ENCODE results near the gene INS. TPM values are rescaled to one million over a fixed set of nuclear protein-coding genes. Genes with fewer than 3 reads are reported as not detected.

The INS gene
- total RNA-seq, 1 donor from 2014 or later = not detected

DNA sequence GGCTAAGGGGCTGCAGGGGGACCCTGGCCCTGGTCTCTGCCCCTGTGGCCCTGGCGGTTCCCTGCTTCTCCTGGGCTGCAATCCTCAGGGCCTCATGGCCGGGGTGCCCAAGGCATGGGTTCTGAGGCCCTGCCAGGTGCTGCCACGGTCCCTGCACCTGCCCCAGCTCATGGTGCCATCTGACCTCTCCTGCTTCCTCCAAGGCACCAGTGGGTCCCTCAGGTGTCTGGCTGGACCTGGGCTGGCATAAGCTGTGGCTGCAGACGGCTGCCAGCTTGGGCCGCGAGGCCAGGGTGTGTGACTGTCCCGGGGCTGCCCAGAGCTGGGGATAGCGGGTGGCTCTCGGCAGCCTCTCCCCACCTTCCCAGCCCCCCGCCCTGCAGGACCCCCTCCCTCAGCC lies 2.0 kb downstream of the INS start:
- H3K36me3 Mint-ChIP-seq = no peaks in the 10 kb centered on the region
- no peak for DNase-seq (ENCODE audit: low spot score in 2 of 2, unreplicated experiment in 2 of 2)
- no peak overlapping the region for H3K4me3 Mint-ChIP-seq
- TF ChIP-seq, protein P1, sequence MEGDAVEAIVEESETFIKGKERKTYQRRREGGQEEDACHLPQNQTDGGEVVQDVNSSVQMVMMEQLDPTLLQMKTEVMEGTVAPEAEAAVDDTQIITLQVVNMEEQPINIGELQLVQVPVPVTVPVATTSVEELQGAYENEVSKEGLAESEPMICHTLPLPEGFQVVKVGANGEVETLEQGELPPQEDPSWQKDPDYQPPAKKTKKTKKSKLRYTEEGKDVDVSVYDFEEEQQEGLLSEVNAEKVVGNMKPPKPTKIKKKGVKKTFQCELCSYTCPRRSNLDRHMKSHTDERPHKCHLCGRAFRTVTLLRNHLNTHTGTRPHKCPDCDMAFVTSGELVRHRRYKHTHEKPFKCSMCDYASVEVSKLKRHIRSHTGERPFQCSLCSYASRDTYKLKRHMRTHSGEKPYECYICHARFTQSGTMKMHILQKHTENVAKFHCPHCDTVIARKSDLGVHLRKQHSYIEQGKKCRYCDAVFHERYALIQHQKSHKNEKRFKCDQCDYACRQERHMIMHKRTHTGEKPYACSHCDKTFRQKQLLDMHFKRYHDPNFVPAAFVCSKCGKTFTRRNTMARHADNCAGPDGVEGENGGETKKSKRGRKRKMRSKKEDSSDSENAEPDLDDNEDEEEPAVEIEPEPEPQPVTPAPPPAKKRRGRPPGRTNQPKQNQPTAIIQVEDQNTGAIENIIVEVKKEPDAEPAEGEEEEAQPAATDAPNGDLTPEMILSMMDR (IDR thresholded peaks at IDR 0.05; ENCODE audit: unreplicated experiment) = no peak
- H3K27me3 Mint-ChIP-seq (ENCODE audit: low read depth) = peaks cover 3% of the 10 kb centered on the region
- H3K9me3 Mint-ChIP-seq = no peaks in the 10 kb centered on the region
- no peak overlapping the region for H3K27ac Mint-ChIP-seq
- no peaks in the 10 kb centered on the region for H3K4me1 Mint-ChIP-seq

DNA sequence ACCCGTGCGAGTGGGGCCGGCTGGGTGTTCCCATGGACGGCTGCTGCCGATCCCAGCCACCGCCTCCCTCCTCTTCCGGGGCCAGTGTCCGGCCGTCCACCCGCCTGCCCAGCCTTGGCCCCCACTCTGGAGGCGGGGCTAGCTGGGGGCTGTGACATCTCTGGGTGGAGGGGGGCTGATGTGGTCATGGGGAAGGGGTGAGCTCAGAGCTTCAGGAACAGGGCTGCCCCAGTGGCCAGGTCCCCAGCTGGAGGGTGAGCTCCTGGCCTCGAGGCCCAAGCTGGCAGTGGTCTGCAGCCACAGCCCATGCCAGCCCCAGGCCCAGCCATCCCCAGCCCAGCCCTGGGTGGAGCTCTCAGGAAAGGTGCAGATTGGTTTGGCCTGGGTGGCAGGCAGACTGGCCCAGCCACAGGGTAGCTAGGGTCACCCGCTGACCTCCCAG lies 2.7 kb downstream of the INS start:
- H3K27me3 Mint-ChIP-seq (ENCODE audit: low read depth) = peaks cover 3% of the 10 kb centered on the region
- no peaks in the 10 kb centered on the region for H3K4me1 Mint-ChIP-seq
- no peak overlapping the region for H3K4me3 Mint-ChIP-seq
- DNase-seq (ENCODE audit: low spot score in 2 of 2, unreplicated experiment in 2 of 2) = no peak
- H3K36me3 Mint-ChIP-seq = no peaks in the 10 kb centered on the region
- TF ChIP-seq, protein P1 (IDR thresholded peaks at IDR 0.05; ENCODE audit: unreplicated experiment) = no peak
- H3K27ac Mint-ChIP-seq = no peak overlapping the region
- no peaks in the 10 kb centered on the region for H3K9me3 Mint-ChIP-seq

DNA sequence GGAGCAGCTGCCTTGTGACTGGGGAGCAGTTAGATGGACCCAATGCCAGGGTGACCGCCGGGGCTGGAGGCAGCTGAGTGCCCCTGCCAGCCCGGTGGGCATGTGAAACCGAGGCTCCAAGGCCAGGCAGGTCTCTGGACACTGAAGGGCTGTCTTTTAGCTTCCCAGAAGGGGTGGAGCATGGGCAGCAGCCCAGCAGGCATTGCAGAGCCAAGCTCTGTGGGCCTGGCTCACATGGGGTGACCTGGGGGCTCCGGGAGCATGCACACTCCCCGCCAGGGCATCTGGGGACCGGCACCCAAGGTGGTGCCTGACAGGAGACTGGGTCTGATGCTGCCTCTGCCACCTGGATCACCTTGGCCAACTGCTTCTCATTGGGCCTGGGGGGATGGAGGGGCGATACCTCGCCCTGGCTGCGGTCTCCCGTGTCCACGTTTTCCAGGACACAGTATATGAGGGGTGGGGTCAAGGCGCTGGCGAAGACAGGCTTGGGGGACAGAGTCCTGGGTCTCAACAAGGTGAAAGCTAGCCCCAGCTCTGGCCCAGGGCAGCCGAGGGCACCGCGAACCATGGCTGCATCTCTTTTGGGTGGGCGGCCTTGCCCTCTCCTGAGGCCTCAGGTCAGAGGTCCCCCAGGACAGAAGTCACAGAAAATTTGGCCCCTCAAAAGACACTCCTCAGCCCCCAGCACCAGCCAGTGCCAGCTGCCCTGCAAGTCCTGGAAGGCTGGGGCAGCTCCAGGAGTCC lies 3.5 kb downstream of the INS start:
- H3K4me3 Mint-ChIP-seq = no peak overlapping the region

DNA sequence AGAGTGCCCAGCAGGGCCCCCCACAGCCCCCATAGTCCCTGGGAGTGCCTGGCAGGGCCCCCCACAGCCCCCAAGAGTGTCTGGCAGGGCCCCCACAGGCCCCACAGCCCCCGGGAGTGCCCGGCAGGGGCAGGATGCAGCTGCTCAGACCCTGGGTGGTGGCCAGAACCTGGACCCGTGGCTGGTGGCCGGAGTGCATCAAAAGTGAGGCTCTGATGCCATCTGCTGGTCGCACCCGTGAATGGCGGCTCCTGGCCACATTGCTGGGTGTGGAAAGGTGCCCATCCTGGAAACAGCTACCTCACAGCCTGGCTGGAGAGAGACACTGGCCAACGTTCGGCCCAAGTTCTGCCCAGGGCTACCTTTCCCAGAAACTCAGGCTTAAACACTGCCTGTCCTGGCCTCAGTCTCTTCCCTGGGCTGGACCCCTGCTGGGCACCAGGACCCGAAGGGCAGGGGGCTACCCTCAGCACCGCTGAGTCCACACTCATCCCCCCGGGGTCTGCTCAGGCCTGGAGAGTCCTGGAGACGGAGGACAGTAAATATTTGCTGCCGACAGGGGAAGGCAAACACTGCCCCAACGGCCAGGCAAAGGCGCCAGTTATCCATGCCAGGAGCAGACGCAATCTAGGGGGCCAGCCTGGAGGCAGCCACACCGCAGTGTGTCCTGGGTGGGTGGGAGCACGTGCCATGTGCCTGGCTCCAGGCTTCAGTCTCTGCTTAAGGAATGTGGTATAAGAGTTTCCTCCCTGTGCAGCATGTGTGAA lies 4.4 kb downstream of the INS start:
- peaks cover 3% of the 10 kb centered on the region for H3K4me1 Mint-ChIP-seq
- no peak overlapping the region for H3K4me3 Mint-ChIP-seq
- no peaks in the 10 kb centered on the region for H3K9me3 Mint-ChIP-seq
- H3K27ac Mint-ChIP-seq = no peak overlapping the region
- H3K36me3 Mint-ChIP-seq = no peaks in the 10 kb centered on the region
- TF ChIP-seq, protein P1 (IDR thresholded peaks at IDR 0.05; ENCODE audit: unreplicated experiment) = peak; percentile 88
- peak; percentile 64 to 86 for DNase-seq (ENCODE audit: low spot score in 2 of 2, unreplicated experiment in 2 of 2)
- peaks cover 1% of the 10 kb centered on the region for H3K27me3 Mint-ChIP-seq (ENCODE audit: low read depth)

More for the DNA sequence above, 3.5 kb downstream of the INS start:
- no peaks in the 10 kb centered on the region for H3K4me1 Mint-ChIP-seq
- peaks cover 2% of the 10 kb centered on the region for H3K27me3 Mint-ChIP-seq (ENCODE audit: low read depth)
- no peaks in the 10 kb centered on the region for H3K36me3 Mint-ChIP-seq
- TF ChIP-seq, protein P1 (IDR thresholded peaks at IDR 0.05; ENCODE audit: unreplicated experiment) = no peak
- H3K9me3 Mint-ChIP-seq = no peaks in the 10 kb centered on the region
- H3K27ac Mint-ChIP-seq = no peak overlapping the region
- no peak for DNase-seq (ENCODE audit: low spot score in 2 of 2, unreplicated experiment in 2 of 2)

DNA sequence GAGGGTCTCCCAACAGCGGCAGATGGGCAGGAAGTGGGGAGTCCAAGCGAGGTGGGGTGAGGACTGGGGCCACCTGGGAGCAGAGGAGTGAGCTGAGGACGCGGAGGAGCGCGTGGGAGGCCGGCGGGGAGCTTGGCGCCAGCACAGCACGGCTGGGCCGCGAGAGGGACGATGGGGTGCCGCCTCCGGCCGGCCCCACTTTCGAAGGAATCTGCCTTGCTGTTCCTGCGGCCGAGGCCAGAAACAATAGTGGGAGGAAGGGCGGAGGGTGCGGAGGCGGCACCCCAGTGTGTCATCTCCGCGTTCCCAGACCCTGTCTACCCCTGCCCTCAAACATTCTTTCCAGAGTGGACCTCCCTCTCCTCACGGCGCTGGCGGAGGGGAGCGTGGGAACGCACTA lies 5.5 kb downstream of the INS start:
- Mint-ChIP-seq H3K9me3 (no peaks in the 10 kb centered on the region), H3K4me3 (no peak overlapping the region), H3K4me1 (peaks cover 11% of the 10 kb centered on the region), H3K27ac (no peak overlapping the region), H3K27me3 (ENCODE audit: low read depth) (peaks cover 11% of the 10 kb centered on the region), H3K36me3 (no peaks in the 10 kb centered on the region)
- TF ChIP-seq, protein P1 (IDR thresholded peaks at IDR 0.05; ENCODE audit: unreplicated experiment) = no peak
- DNase-seq (ENCODE audit: low spot score in 2 of 2, unreplicated experiment in 2 of 2) = no peak
